ENCODE measurements around the gene GPC5. TPM values are rescaled to one million over a fixed set of nuclear protein-coding genes. Genes with fewer than 3 reads are reported as not detected.
A peak's percentile ranks its signal among the peaks of the same experiment; 100 is the strongest.

GPC5 gene
- total and polyA plus RNA-seq, 4 donors, result 15.2 to 54.4 (median 24.0) TPM

DNA sequence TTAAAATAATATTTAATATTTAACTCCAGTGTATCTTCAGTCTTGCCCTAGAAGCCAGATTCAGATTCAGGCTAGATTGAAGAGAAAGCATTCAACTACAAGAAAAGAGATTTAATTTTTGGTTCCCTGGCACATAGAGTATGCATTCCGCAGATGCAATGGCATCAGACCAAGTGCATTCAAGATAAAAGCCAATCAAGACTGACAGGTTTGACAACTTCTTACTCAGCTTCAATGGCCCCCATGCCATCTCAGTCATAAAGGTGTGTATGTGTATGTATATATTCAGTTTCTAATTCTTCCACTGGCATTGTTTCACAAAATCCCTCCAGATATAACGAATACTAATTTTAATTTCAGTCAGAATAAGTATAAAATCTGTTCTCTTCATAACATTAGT, 1177.4 kb downstream of the GPC5 start:
- Histone ChIP-seq H3K27ac (ENCODE audit: low read depth, low read length) (no peak overlapping the region), H3K4me1 (ENCODE audit: control insufficient read depth, insufficient read depth, low read length) (no peaks in the 10 kb centered on the region), H3K9me3 (ENCODE audit: control insufficient read depth, insufficient read depth, low read length) (no peaks in the 10 kb centered on the region), H3K36me3 (ENCODE audit: control insufficient read depth, insufficient read depth, low read length) (no peaks in the 10 kb centered on the region), H3K27me3 (ENCODE audit: control insufficient read depth, insufficient read depth, low read length) (no peaks in the 10 kb centered on the region), H3K4me3 (ENCODE audit: low read depth, low read length) (no peak overlapping the region)
- DNase-seq (ENCODE audit: low read depth in 4 of 6, low spot score in 6 of 6), result peak in 1 of 6 donors; percentile 69
- WGBS (ENCODE audit: insufficient coverage), result no CpG with 5 or more reads among the region's 2 CpGs

DNA sequence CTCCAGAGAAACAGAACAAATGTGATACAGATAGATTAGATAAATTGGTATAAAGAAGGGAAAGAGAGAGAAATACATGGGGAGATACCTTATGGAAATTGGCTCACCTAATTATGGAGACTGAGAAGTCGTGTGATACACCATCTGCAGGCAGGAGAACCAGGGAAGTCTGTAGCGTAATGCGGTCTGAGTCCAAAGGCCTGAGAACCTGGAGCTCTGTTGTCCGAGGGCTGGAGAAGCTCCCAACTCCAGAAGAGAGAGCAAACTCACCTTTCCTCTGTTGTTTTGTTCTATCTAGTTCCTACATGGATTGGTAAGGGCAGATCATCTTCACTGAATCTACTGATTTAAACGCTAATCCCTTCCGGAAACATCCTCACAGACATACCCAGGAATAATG, 1179.9 kb downstream of the GPC5 start:
- Histone ChIP-seq H3K36me3 (ENCODE audit: control insufficient read depth, insufficient read depth, low read length) (no peaks in the 10 kb centered on the region), H3K27me3 (ENCODE audit: control insufficient read depth, insufficient read depth, low read length) (no peaks in the 10 kb centered on the region), H3K4me1 (ENCODE audit: control insufficient read depth, insufficient read depth, low read length) (no peaks in the 10 kb centered on the region), H3K4me3 (ENCODE audit: low read depth, low read length) (no peak overlapping the region), H3K27ac (ENCODE audit: low read depth, low read length) (no peak overlapping the region), H3K9me3 (ENCODE audit: control insufficient read depth, insufficient read depth, low read length) (no peaks in the 10 kb centered on the region)
- 78% methylated on average over 1 of the region's 6 CpGs for WGBS (ENCODE audit: insufficient coverage)
- DNase-seq (ENCODE audit: low read depth in 4 of 6, low spot score in 6 of 6), result no peak

- H3K27ac ChIP-seq (ENCODE audit: low read depth, low read length), result no peak overlapping the region
- WGBS (ENCODE audit: insufficient coverage), result 88% methylated on average over 2 of the region's 4 CpGs
- H3K4me1 ChIP-seq (ENCODE audit: control insufficient read depth, insufficient read depth, low read length), result no peaks in the 10 kb centered on the region
- H3K9me3 ChIP-seq (ENCODE audit: control insufficient read depth, insufficient read depth, low read length), result no peaks in the 10 kb centered on the region
- DNase-seq (ENCODE audit: low read depth in 4 of 6, low spot score in 6 of 6), result no peak
- H3K36me3 ChIP-seq (ENCODE audit: control insufficient read depth, insufficient read depth, low read length), result no peaks in the 10 kb centered on the region
- no peaks in the 10 kb centered on the region for H3K27me3 ChIP-seq (ENCODE audit: control insufficient read depth, insufficient read depth, low read length)
- H3K4me3 ChIP-seq (ENCODE audit: low read depth, low read length), result no peak overlapping the region
These were observed 1191.5 kb downstream of the GPC5 start for GRCh38 chr13:92589955-92590354.

- H3K36me3 ChIP-seq (ENCODE audit: control insufficient read depth, insufficient read depth, low read length), result no peaks in the 10 kb centered on the region
- no peaks in the 10 kb centered on the region for H3K4me1 ChIP-seq (ENCODE audit: control insufficient read depth, insufficient read depth, low read length)
- H3K27ac ChIP-seq (ENCODE audit: low read depth, low read length), result no peak overlapping the region
- no CpG with 5 or more reads among the region's 5 CpGs for WGBS (ENCODE audit: insufficient coverage)
- H3K4me3 ChIP-seq (ENCODE audit: low read depth, low read length), result no peak overlapping the region
- no peaks in the 10 kb centered on the region for H3K27me3 ChIP-seq (ENCODE audit: control insufficient read depth, insufficient read depth, low read length)
- DNase-seq (ENCODE audit: low read depth in 4 of 6, low spot score in 6 of 6), result no peak
- no peaks in the 10 kb centered on the region for H3K9me3 ChIP-seq (ENCODE audit: control insufficient read depth, insufficient read depth, low read length)
These were observed 1192.1 kb downstream of the GPC5 start for GRCh38 chr13:92590503-92590908.

DNA sequence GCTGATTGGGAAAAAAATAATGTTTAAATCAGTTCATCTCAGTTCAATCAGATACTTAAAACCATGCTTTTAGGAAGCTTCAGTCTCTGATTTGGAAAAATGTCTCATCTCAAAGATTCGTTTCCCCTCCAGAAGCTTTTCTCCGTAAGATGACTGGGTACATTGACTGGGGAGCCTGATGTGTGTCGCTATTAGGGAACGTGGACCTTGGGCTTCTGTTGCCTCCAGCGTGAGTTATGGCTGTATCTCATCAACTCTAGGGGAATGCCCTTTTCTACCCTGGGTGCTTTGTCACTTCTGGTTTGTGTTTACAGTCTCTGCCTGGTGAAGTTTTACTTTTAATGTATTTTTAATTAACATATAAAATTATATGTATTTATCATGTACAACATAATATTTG, 1192.7 kb downstream of the GPC5 start:
- no peak overlapping the region for H3K27ac ChIP-seq (ENCODE audit: low read depth, low read length)
- H3K27me3 ChIP-seq (ENCODE audit: control insufficient read depth, insufficient read depth, low read length), result no peaks in the 10 kb centered on the region
- 93% methylated on average over 2 of the region's 5 CpGs for WGBS (ENCODE audit: insufficient coverage)
- no peaks in the 10 kb centered on the region for H3K4me1 ChIP-seq (ENCODE audit: control insufficient read depth, insufficient read depth, low read length)
- H3K4me3 ChIP-seq (ENCODE audit: low read depth, low read length), result no peak overlapping the region
- DNase-seq (ENCODE audit: low read depth in 4 of 6, low spot score in 6 of 6), result no peak
- no peaks in the 10 kb centered on the region for H3K9me3 ChIP-seq (ENCODE audit: control insufficient read depth, insufficient read depth, low read length)
- no peaks in the 10 kb centered on the region for H3K36me3 ChIP-seq (ENCODE audit: control insufficient read depth, insufficient read depth, low read length)

- Histone ChIP-seq H3K4me3 (ENCODE audit: low read depth, low read length) (no peak overlapping the region), H3K4me1 (ENCODE audit: control insufficient read depth, insufficient read depth, low read length) (no peaks in the 10 kb centered on the region), H3K36me3 (ENCODE audit: control insufficient read depth, insufficient read depth, low read length) (no peaks in the 10 kb centered on the region), H3K9me3 (ENCODE audit: control insufficient read depth, insufficient read depth, low read length) (no peaks in the 10 kb centered on the region), H3K27ac (ENCODE audit: low read depth, low read length) (no peak overlapping the region), H3K27me3 (ENCODE audit: control insufficient read depth, insufficient read depth, low read length) (no peaks in the 10 kb centered on the region)
- whole genome bisulfite sequencing (ENCODE audit: insufficient coverage), result 93% methylated on average over 3 of the region's 7 CpGs
- DNase-seq (ENCODE audit: low read depth in 4 of 6, low spot score in 6 of 6), result no peak
These were observed 1194.3 kb downstream of the GPC5 start for GRCh38 chr13:92592757-92593156.

GRCh38 chr13:92602560-92602959, 1204.1 kb downstream of the GPC5 start:
- Histone ChIP-seq H3K27ac (ENCODE audit: low read depth, low read length) (no peak overlapping the region), H3K36me3 (ENCODE audit: control insufficient read depth, insufficient read depth, low read length) (no peaks in the 10 kb centered on the region), H3K9me3 (ENCODE audit: control insufficient read depth, insufficient read depth, low read length) (no peaks in the 10 kb centered on the region), H3K4me1 (ENCODE audit: control insufficient read depth, insufficient read depth, low read length) (no peaks in the 10 kb centered on the region), H3K4me3 (ENCODE audit: low read depth, low read length) (no peak overlapping the region), H3K27me3 (ENCODE audit: control insufficient read depth, insufficient read depth, low read length) (no peaks in the 10 kb centered on the region)
- no CpG with 5 or more reads among the region's 1 CpG for WGBS (ENCODE audit: insufficient coverage)
- DNase-seq (ENCODE audit: low read depth in 4 of 6, low spot score in 6 of 6), result no peak

GRCh38 chr13:92609376-92609775, 1211.0 kb downstream of the GPC5 start:
- peak in 1 of 6 donors; percentile 64 for DNase-seq (ENCODE audit: low read depth in 4 of 6, low spot score in 6 of 6)
- H3K27ac ChIP-seq (ENCODE audit: low read depth, low read length), result no peak overlapping the region
- H3K4me1 ChIP-seq (ENCODE audit: control insufficient read depth, insufficient read depth, low read length), result no peaks in the 10 kb centered on the region
- no peaks in the 10 kb centered on the region for H3K27me3 ChIP-seq (ENCODE audit: control insufficient read depth, insufficient read depth, low read length)
- WGBS (ENCODE audit: insufficient coverage), result no CpG with 5 or more reads among the region's 2 CpGs
- no peak overlapping the region for H3K4me3 ChIP-seq (ENCODE audit: low read depth, low read length)
- H3K36me3 ChIP-seq (ENCODE audit: control insufficient read depth, insufficient read depth, low read length), result no peaks in the 10 kb centered on the region
- H3K9me3 ChIP-seq (ENCODE audit: control insufficient read depth, insufficient read depth, low read length), result no peaks in the 10 kb centered on the region

DNA sequence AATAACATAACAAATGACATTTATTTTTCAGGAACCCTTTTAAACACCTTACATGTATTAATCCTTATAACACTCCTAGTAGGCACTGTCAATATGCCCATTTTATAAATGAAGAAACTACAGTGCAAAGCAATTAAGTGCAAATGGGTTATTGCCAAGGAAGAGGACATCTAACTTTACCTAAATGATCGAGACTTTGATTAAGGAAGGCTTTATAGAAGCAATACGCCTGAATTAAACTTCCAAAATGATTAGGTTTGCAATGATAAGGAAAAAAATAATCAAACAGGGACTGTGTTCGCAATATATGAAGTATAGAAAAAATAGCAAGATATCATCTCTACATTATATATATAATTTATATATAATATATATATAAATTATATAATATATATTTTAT, 1214.5 kb downstream of the GPC5 start:
- H3K27me3 ChIP-seq (ENCODE audit: control insufficient read depth, insufficient read depth, low read length), result no peaks in the 10 kb centered on the region
- H3K36me3 ChIP-seq (ENCODE audit: control insufficient read depth, insufficient read depth, low read length), result no peaks in the 10 kb centered on the region
- no CpG with 5 or more reads among the region's 3 CpGs for WGBS (ENCODE audit: insufficient coverage)
- no peaks in the 10 kb centered on the region for H3K9me3 ChIP-seq (ENCODE audit: control insufficient read depth, insufficient read depth, low read length)
- no peak overlapping the region for H3K27ac ChIP-seq (ENCODE audit: low read depth, low read length)
- no peaks in the 10 kb centered on the region for H3K4me1 ChIP-seq (ENCODE audit: control insufficient read depth, insufficient read depth, low read length)
- no peak for DNase-seq (ENCODE audit: low read depth in 4 of 6, low spot score in 6 of 6)
- H3K4me3 ChIP-seq (ENCODE audit: low read depth, low read length), result no peak overlapping the region

- H3K27ac ChIP-seq (ENCODE audit: low read depth, low read length), result no peak overlapping the region
- no peaks in the 10 kb centered on the region for H3K4me1 ChIP-seq (ENCODE audit: control insufficient read depth, insufficient read depth, low read length)
- H3K36me3 ChIP-seq (ENCODE audit: control insufficient read depth, insufficient read depth, low read length), result no peaks in the 10 kb centered on the region
- H3K4me3 ChIP-seq (ENCODE audit: low read depth, low read length), result no peak overlapping the region
- no peaks in the 10 kb centered on the region for H3K27me3 ChIP-seq (ENCODE audit: control insufficient read depth, insufficient read depth, low read length)
- DNase-seq (ENCODE audit: low read depth in 4 of 6, low spot score in 6 of 6), result no peak
- H3K9me3 ChIP-seq (ENCODE audit: control insufficient read depth, insufficient read depth, low read length), result no peaks in the 10 kb centered on the region
These were observed 1215.5 kb downstream of the GPC5 start for GRCh38 chr13:92613921-92614320.

Measured in spinal cord (tissue), 10 donors.